Stimulated activated CD8-positive, alpha-beta memory T cell treated with anti-CD3 and anti-CD28 coated beads, Interleukin-4, amount 100 ng/mL, for 24 hours (primary cell): Measurements from ENCODE around the gene SPATA25.
"Not testable (repeated sequence)": the region's sequence is repeated elsewhere in the genome, so short reads cannot be mapped to it uniquely, and the experiment has no call there.

Source experiments
- DNase-seq: peaks from one replicate; pipeline ENCODE4 v3.0.0-alpha.2; 2020; ENCODE audit warnings: low read depth

Gene SPATA25, protein sequence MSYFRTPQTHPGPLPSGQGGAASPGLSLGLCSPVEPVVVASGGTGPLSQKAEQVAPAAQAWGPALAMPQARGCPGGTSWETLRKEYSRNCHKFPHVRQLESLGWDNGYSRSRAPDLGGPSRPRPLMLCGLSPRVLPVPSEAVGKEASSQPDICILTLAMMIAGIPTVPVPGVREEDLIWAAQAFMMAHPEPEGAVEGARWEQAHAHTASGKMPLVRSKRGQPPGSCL

DNA sequence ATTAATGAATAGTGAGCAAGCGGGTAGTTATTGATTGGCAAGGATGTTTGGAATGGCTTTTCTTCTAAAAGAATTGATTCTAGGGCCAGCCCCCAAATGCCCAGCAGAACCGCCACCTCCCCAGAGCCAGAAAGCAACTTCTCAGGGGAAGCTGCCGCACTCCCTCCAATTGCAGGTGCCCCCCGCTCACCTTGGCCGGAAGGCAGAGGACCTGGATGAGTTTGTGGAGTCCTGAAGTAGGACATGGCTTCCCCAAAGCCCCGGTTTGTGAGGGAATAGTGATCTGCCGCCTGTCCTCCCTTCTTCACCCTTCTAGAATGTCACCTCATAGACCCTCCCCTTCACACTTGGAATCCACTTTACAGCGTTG lies at the start of gene SPATA25:
TSS of gene SPATA25 (minus strand) at position 277 of the 370 bp plus-strand sequence. CDS start at position 245, 32 bp downstream.
- DNase-seq, result no peak

DNA sequence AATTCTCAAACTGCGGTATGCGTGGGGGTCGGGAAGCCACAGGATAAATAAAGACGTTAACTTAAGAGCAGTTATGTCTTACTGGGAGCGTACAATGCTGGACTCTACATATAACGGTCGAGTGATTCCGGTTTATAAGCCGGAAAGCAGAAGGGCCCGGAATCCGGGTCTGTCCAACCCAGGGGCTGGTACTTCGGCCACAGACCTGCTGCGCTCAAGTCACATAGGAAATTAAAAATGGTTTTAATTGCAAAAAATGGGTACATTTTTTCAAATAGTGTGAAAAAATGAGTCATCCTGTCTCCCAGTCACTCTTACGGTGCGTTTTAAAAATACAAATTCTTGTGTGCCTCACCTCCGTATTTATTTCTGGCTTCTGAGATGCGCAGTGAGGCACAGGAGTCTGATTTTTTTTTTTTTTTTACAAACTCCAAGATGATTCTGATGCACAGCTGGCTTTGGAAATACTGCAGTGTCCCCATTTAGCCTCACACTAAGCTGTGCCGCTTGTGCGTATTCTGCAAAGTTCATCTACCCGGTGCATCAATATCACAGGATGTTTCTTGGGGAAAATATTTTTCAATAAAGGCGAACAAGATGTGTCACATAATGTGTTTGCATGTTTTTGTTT lies 48.1 kb upstream of the SPATA25 start:
- DNase-seq, result no peak

DNA sequence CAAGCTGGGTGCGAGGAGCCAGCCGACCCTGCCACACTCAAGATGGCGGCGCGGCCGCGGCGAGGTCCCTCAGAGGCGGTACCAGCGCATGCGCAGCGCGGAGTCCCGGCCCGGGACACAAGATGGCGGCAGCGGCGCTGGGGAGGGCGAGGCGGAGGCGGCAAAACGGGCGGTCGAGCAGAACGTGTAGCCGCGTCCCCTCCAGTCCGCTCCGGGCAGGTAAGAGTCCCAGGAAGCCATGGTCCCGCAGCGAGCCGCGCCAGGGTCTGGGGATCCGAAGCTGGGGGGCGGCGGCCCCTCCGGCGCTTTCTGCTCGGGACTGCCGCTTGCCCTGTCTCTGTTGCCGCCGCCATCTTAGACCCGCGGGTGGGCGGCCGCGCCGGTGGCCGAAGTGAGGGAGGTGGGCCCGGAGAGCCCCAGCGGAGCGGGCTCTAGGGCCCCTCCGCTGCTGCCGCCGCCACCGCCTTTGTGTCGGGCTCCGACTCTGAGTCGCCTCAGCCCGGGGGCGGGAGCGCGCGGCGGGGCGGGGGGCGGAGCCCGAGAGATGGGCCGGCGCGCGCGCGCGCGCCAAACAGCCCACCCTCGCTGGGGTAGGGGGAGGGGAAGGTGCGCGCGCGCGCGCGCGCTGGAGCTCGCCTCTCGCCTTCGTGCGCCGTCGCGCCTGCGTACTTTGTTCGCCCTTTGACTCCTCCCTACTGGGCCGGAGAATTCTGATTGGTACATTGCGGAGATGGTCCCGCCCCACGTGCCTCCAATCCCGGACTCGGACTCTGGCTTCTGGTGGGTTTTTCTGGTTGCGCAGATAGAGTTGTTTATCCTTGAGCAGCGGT lies 47.4 kb upstream of the SPATA25 start, which contains the start of gene PCIF1:
TSS of gene PCIF1 (plus strand) at position 98 of the 830 bp plus-strand sequence. CDS start 4,317 bp downstream, outside the sequence.
- peak; percentile 97 for DNase-seq

DNA sequence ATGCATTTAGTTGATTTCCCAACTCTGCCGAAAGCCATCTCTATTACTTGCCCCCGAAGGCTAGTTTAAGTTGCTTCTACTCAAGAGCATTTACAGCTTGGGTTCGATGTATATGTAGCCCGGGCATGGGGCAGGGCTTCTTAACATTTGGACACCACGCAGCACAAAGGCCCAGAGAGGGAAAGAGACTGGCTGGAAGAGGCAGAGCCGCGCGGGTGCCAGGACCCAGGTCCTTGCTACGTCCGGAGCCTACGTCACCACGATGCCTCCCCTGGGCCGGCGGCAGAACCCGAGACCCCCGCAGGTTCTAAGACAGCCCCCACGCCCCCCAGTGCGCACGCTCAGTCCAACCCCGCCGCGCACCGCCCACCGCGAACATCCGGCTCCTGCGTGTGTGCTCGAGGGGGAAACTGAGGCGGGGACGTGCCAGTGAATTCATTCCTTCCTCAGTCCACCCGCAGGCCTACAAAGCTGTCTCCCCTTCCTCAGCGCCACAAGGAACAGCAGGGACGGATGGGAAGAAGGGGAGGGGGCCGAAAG lies 46.7 kb upstream of the SPATA25 start:
- peak; percentile 48 for DNase-seq

DNA sequence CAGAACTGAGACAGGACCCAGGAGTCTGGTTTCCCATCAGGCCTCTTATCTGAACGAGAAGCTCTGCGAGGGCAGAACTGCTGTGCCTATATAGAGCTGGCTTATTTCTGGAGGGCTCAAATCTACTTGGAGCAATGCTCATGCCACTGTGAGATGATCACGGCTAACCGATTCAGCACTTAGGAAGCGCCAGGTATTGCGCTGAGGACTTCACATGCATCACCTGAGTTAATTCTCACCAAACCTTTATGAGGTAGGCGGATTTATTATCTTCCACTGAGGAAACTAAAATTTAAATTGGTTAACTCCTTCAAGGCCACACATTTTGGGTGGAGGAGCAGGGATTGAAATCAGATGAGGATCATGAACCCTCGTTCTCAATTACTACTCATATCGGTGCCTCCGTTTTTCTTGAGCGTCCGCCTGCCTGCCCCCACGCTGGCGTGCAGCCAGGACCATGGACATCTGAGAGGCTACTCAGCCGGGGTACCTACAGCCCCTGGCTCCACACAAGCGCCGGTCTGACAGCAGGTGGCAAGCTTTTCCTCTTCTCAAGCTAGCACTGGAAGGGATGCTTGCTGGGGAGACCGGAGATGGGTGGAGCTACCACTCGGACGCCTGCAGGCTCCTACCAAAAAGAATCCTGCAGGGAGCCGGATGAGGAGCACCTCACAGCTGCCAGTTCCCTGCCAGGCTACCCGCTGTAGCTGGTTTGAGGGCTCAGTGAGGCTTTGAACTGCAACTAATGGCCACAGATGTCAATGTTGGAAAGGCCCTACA lies 46.0 kb upstream of the SPATA25 start:
- DNase-seq, result peak; percentile 42

DNA sequence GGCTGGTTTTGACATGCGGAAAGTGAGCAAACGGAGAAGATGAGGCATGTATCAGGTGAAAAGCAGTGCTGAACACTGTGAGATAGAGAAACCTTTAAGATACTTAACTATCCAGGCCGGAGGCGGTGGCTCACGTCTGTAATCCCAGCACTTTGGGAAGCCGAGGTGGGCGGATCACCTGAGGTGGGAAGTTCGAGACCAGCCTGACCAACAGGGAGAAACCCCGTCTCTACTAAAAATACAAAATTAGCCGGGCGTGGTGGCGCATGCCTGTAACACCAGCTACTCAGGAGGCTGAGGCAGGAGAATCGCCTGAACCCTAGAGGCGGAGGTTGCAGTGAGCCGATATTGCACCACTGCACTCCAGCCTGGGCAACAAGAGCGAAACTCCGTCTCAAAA lies 44.3 kb upstream of the SPATA25 start:
- not testable (repeated sequence) for DNase-seq

DNA sequence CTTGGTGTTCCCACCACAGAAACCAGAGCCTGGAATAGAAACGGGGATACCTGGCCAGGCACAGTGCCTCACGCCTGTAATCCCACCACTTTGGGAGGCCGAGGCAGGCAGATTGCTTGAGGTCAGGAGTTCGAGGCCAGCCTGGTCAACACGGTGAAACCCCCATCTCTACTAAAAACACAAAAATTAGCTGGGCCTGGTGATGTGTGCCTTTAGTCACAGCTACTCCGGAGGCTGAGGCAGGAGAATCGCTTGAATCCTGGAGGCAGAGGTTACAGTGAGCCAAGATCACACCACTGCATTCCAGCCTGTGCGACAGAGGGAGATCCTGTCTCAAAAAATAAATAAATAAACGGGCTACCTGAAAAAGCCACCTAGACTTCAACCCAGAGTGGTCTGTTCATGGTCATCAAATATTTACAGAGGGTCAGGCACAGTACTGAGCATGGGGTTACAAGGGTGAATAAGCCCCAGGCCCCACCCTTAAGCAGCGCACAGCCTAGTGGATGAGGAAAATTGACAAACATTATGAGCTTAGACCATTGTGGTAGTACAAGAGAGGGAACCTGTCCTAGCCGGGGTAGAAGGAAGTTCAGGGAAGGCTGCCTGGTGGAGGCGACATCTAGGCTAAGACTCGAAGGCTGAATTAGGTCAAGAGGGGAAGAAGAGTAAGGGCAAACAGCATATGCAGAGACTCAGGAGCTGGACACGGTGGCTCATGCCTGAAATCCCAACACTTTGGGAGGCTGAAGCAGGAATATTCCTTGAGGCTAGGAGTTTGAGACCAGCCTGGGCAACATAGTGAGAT lies 39.9 kb upstream of the SPATA25 start:
- DNase-seq, result no peak

DNA sequence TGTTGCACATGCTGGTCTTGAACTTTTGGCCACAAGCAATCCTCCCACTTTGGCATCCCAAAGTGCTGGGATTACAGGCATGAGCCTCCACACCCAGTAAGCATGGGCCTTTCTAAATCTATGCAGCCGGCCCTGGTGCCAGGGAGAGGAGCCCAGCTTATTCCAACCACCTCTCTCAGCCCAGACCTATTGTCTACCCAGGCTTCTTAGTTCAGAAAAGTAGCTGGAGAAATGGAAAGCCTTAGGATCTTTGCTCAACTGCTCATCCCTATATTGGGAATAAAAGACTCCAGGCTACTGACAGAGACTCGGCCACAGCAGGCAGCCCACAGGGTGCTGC lies 39.3 kb upstream of the SPATA25 start:
- no peak for DNase-seq

DNA sequence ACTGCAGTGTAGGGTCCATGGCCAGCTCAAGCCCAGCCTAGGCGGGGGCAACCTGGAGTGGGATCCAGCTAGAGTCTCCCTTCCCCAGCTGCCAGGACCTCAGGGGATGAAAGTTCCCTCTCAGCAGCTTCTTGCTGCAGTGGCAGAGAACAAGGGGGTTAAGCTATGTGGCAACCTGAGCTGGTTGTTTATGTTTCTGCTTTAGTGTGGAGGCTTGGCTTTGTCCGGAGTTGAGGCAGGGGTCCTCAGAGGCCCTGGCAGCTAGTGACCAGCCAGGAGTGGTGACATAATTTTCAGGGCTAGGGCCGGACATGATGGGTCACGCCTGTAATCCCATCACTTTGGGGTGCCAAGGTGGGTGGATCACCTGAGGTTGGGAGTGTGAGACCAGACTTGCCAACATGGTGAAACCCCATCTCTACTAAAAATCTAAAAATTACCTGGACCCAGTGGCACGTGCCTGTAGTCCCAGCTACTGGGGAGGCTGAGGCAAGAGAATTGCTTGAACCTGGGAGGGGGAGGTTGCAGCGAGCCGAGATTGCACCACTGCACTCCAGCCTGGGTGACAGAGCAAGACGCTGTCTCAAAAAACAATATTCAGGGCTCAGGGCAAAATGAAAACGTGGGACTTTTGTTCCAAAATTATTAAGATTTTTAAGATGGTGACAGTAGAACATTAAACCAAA lies 38.5 kb upstream of the SPATA25 start:
- DNase-seq, result no peak

DNA sequence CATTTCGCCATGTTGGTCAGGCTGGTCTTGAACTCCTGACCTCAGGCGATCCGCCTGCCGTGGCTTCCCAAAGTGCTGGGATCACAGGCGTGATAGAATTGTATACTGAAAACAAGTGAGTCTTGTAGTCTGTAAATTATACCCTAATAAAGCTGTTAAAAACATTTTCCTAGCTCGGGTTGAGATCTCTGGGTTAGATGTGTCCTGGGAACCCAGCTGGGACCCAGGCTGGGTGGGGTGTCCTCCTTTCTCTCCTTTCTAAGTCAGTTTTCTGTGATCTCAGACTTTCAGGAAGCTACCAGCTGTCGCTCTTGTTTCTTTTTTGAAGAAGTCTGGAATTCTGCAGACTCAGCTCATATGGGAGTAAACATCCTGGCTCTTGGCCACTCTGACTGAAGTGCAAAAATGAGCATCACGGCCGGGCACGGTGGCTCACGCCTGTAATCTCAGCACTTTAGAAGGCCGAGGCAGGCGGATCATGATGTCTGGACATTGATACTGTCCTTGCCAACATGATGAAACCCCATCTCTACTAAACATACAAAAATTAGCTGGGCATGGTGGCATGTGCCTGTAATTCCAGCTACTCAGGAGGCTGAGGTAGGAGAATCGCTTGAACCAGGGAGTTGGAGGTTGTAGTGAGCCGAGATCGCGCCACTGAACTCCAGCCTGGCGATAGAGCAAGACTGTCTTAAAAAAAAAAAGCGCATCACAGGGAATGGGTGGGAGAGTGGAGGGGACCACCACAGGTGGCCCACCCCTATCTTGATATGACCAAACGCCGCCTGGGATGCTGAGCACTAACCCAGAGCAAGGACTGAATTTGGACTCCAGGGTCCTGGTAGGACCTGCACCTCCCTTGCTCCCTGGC lies 37.2 kb upstream of the SPATA25 start:
- DNase-seq, result no peak

DNA sequence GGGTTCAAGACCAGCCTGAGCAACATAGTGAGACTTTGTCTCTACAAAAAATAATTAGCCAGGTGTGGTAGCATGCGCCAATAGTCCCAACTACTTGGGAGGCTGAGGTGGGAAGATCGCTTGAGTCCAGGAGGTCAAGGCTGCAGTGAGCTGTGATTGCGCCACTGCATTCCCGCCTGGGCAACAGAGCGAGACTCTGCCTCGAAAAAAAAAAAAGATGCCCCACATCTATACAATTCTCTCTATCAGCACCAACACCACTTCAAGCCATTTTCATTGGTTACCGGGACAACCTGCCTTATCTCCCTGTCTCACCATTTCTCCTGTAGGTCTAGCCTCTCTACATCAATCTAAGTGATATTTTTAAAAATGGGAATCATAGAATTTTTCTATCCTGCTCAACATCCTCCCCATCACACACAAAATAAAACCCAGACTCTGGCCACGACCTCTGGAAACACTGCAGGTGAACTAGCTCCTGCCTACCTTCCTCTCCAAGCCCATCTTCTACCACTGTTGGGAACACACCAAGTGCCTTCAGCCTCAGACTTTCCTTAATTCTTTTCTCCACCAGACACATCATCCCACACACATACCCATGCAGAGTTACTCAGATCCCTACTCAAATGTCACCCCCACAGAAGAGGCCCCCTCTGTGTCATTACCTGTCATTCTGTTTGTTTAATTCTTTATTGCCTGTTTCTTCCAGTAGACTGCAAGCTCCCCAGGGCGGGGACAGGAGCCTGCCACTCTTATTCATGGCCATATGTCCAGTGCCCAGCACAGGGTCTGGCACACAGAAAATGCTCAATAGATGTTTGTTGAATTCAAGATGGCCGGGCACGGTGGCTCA lies 34.1 kb upstream of the SPATA25 start:
- DNase-seq, result no peak

DNA sequence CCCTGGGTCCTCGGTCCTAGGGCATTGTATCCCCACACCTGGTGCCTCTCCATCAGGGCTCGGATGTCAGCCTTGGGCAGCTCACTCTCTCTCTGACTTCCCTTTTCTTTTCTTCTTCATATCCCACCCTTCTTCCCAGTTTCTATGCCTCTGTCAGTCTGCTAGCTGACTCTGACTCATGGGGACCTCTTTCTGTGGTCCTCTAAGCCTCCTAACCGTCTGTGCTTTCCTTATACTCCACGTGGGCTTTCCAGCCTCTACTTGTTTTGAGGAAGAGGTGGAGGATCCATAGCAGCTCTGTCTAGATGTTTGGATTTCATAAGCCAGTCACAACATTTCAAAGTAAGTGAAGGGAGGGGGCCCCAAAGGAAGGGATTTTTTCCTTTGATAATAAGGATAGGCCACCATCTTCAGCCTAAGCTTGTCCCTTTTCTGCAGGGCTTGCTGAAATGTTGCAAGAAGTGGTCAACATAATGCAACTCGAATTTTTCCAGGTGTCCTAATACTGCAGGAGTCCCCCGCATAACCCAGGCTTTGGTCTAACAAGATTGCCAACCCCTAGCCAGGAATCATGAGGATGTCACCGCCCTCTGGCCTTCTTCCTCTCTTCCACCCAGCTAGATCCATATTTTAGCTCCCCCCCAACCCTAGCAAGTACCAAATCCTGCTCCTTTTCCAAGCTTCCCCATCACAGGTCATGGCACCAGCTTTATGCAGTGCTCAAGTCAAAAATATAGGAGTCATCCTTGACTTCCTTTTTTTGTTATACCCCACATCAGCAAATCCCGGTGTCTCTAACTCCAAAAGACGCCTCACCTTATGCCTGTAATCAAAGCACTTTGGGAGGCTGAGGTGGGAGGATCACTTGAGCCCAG lies 33.3 kb upstream of the SPATA25 start:
- DNase-seq, result no peak

DNA sequence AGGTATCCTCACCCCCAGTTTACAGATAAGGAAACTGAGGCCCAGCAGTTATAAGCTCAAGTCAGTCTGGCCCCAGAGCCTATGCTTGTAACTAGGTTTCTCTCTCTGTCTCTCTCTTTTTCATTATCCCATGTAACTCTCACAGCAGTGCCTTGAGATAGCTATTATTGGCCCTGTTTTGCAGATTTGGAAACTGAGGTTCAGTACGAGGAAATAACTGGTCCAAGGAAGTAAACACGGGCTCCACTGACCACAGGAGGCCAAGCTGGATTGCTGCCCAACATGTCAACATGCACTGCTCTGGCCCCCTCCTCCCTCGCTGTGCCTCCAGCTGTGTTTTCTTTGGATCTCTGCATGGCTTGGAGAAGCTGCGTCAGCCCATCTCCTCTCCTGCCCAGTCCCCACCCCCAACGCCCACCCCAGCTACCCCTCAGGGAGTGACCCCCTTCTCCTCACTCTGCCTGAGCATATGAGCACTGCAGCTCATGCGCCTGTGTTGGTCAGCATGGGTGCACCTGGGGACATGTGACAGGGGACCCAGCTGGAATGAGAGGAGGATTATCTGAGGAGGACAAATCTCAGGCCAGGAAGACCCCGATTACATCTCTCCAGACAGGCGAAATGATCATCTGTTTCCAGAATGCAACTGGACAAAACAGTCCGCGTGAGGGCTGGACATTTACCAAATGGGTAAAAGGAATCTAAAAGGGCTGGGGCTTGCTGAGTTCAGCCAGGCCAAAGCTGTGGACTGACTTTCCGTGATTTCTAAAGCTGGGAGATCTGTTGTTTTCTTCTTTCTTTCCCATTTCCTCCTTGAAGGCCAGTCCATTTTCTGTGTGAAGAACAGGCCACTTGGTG lies 32.3 kb upstream of the SPATA25 start:
- DNase-seq, result no peak

DNA sequence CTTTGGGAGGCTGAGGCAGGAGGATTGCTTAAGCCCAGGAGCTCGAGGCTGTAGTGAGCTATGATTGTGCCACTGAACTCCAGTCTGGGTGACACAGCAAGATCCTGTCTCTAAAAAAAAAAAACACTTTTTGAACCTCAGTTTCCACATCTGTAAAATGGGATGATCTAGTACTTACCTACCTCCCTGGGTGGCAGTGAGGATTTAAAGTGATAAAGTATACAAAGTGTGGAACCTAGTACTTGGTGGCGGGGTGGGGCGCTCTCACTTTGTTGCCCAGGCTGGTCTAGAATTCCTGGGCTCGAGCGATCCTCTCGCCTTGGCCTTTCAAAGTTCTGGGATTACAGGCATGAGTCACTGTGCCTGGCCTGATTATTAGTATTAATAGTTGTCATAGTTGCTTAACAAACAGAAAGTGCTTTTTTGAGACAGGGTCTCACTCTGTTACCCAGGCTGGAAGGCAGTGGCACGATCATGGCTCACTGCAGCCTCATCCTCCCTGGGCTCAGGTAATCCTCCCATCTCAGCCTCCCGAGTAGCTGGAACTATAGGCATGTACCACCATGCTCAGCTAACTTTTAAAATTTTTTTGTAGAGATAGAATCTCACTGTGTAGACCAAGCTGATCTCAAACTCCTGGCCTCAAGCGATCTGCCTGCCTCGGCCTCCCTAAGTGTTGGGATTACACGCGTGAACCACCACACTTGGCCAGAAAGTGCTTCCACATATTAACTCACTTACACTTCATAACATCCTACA lies 31.5 kb upstream of the SPATA25 start:
- DNase-seq, result no peak

DNA sequence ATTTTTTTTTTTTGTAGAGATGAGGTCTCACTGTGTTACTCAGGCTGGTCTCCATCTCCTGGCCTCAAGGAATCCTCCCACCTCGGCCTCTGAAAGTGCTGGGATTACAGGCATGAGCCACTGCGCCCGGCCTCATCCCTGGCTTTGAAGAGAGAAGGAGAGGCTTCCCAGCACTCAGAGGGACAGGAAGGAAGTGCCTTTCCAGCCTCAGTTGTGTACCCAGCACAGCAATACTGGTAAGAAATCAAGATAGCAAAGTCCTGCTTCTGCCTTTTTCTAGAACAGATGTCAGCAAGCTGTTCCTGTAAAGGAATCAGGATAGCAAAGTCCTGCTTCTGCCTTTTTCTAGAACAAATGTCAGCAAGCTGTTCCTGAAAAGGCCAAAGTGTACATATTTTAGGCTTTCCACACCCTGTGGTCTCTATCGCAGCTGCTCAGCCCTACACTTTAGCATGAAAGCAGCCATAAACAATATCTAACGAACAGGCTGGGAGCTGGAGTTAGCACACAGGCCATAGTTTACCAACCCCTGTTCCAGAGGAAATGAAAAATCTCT lies 30.8 kb upstream of the SPATA25 start:
- no peak for DNase-seq

DNA sequence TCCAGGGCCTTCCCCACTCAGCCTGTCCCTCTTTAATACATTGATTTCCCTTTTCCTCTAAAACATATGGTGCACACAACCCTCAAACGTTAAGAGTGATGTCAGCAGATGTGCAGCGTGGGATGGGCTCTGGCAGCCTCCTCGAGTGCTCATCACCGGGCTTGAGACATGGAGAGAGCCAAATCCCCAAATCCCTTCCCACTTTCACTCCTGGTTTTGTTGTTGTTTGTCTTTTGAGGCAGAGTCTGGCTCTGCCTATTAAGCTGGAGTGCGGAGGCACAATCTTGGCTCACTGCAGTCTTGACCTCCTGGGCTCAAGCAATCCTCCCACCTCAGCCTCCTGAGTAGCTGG lies 30.3 kb upstream of the SPATA25 start:
- no peak for DNase-seq
